Natural killer cell treated with Interleukin-12 subunit alpha and Interleukin-12 subunit beta and Interleukin-15 and Interleukin-18, amount 100 ng/mL, for 72 hours (primary cell): ENCODE data around the gene CAMK2N2. TPM values are rescaled to one million over a fixed set of nuclear protein-coding genes. Genes with fewer than 3 reads are reported as not detected.

Experiments used
- ATAC-seq, 2 donors: fragments of 150-1000 bp; cut with Tn5 transposase in 1 of 2; sonication (Bioruptor Pico), chemical (Tn5 transposase) in 1 of 2; 2 replicates each; pipeline ENCODE4 v1.10.0; 2021
- DNase-seq: peaks from one replicate; pipeline ENCODE4 v3.0.0; 2022; ENCODE audit warnings: low spot score
- H3K27ac Mint-ChIP-seq, 2 donors: 1 replicate in 1 of 2; 2 replicates in 1 of 2; pipeline ENCODE4 v1.8.0; 2022; ENCODE audit warnings: mixed read lengths in 2 of 2, mild to moderate bottlenecking in 1 of 2, moderate library complexity in 1 of 2
- H3K27me3 Mint-ChIP-seq, 2 donors: 1 replicate in 1 of 2; 2 replicates in 1 of 2; pipeline ENCODE4 v1.8.0; 2022; ENCODE audit warnings: mixed read lengths in 2 of 2
- H3K36me3 Mint-ChIP-seq: one replicate; pipeline ENCODE4 v1.8.0; 2022; ENCODE audit warnings: mixed read lengths
- H3K4me1 Mint-ChIP-seq, 2 donors: 1 replicate in 1 of 2; 2 replicates in 1 of 2; pipeline ENCODE4 v1.8.0; 2022; ENCODE audit warnings: low read depth in 2 of 2, mixed read lengths in 2 of 2, mild to moderate bottlenecking in 1 of 2
- H3K4me3 Mint-ChIP-seq: one replicate; pipeline ENCODE4 v1.8.0; 2022; ENCODE audit warnings: mixed read lengths
- H3K9me3 Mint-ChIP-seq: 2 replicates; pipeline ENCODE4 v1.8.0; 2022; ENCODE audit warnings: mixed read lengths
- total RNA-seq, 2 donors: library from RNA; stranded (reverse); gene quantifications; one replicate each; pipeline ENCODE4 v1.2.3, GENCODE V29; 2022

CAMK2N2 gene
- total RNA-seq, 2 donors from 2014 or later = 0.53 to 1.2 TPM

DNA sequence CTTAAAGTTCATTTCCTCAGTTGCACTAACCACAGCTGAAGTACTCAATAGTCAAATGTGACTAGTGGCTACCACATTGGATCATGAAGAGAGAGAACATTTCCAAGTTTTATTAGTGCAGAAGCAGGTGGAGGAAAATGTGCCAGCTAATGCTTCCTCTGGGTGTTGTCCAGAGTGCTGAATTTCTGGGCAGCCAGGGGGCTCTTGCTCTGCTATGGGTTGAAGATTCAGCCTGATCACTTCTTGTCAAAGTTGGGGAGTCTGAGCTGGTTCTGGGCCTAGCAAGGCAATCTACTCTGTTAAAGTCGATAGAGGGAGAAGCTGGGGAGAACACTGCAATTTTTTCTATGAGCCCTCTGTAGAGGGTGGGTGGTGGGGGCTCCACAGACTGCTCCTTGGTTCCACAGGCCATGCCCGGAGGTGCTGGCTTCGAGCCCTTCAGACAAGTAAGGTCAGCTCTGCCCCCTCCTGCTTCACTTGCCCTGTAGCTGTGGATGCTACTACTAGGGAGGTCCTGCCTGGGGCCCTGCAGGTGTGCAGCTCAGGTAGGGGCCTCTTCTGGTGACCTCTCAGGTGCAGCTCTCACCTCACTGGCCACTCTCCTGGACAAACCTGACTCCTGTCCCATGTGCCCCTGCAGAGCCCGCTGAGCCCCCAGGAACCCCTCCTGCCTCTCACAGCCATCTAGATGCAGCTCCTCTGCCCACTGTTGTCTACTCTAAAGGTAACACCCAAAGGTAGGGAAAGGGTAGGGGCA lies 20.8 kb downstream of the CAMK2N2 start:
- Mint-ChIP-seq H3K4me1 (peaks cover 0 to 7% of the 10 kb centered on the region in 2 donors), H3K36me3 (peaks cover 15% of the 10 kb centered on the region), H3K27me3 (peaks cover 0 to under 1% of the 10 kb centered on the region in 2 donors), H3K27ac (no peak overlapping the region), H3K9me3 (no peaks in the 10 kb centered on the region), H3K4me3 (no peak overlapping the region)
- no peak for DNase-seq
- ATAC-seq = no peak

DNA sequence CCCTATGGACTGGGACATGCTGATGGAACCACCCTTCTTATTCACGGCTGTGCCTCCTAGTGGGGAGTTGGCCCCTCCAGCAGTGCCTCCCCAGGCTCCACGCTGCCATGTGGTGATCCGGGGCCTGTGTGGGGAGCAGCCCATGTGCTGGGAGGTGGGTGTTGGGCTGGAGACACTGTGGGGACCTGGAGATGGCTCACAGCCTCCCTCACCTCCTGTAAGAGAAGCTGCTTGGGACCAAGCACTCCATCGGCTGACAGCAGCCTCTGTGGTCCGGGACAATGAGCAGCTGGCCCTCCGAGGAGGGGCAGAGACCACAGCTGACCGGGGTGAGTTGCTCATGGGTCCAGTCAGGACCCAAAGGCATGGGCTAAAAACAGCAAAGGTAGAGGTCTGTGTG lies 21.6 kb downstream of the CAMK2N2 start:
- H3K9me3 Mint-ChIP-seq = no peaks in the 10 kb centered on the region
- no peak overlapping the region for H3K4me3 Mint-ChIP-seq
- ATAC-seq (no peak), DNase-seq (no peak)
- H3K27me3 Mint-ChIP-seq = peaks cover 0 to 3% of the 10 kb centered on the region in 2 donors
- H3K27ac Mint-ChIP-seq = no peak overlapping the region
- peaks cover 0 to 4% of the 10 kb centered on the region in 2 donors for H3K4me1 Mint-ChIP-seq
- H3K36me3 Mint-ChIP-seq = peaks cover 11% of the 10 kb centered on the region

DNA sequence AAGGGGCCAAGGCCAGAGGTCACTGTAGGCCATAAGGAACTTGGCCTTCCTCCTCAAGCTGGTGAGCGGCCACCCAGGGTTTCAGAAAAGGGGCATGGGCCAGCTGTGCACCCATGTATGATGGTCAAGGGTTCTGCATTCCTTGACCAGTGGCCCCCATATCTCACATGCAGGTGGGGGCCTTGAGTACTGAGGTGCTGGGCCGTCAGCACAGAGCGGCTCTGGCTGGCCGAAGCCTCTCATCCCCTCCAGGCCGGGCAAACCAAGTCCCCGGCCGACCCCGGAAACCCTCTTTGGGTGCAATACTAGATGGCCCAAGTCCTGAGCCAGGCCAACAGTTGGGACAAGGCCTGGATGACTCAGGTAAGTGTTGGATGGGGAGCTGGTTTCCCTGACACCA lies 22.1 kb downstream of the CAMK2N2 start:
- no peak for DNase-seq

DNA sequence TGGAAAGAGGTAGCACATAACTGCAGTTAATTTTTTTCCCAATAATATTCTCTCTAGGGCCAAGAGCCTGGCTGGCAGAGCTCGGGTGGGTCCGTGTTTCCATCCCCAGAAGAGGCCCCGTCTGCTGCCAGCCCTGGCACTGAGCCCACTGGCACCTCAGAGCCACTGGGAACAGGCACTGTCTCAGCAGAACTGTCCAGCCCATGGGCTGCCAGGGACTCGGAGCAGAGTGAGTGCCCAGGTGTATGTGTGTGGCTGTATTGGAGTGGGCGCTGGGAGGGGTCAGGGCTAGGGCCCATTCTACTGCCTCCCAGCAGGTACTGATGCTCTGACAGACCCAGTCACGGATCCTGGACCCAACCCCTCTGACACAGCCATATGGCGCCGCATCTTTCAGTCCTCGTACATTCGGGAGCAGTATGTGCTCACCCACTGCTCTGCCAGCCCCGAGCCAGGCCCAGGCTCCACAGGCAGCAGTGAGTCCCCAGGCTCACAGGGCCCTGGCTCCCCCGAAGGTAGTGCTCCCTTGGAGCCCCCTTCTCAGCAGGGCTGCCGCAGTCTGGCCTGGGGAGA lies 23.0 kb downstream of the CAMK2N2 start:
- Mint-ChIP-seq H3K4me3 (no peak overlapping the region), H3K27me3 (peaks cover 0 to 3% of the 10 kb centered on the region in 2 donors), H3K27ac (no peak overlapping the region), H3K36me3 (peaks cover 7% of the 10 kb centered on the region), H3K9me3 (no peaks in the 10 kb centered on the region), H3K4me1 (peaks cover 0 to 3% of the 10 kb centered on the region in 2 donors)
- DNase-seq (no peak), ATAC-seq (no peak)

More for the DNA sequence above, 22.1 kb downstream of the CAMK2N2 start:
- Mint-ChIP-seq H3K27ac (no peak overlapping the region), H3K4me3 (no peak overlapping the region), H3K4me1 (peaks cover 0 to 3% of the 10 kb centered on the region in 2 donors), H3K9me3 (no peaks in the 10 kb centered on the region), H3K36me3 (peaks cover 7% of the 10 kb centered on the region), H3K27me3 (peaks cover 0 to 3% of the 10 kb centered on the region in 2 donors)
- ATAC-seq = no peak

DNA sequence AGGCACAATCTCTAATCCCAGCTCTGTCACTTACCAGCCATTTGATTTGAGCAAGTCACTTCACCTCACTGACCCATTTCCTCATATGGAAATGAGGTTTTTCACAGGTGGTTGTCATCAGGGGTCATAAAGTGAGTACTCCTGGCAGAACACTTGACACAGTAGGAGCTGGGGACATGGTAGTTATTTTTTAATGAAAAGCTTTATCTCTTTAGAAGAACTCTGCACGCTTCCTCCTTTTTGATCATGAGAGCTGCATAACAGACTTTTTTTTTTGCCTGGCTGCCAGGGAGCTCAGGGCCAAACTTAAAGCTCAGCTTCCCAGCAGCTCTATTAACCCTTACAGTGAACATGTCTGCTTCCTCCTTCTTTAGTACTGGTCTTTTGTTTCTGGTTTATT lies 23.5 kb downstream of the CAMK2N2 start:
- Mint-ChIP-seq H3K4me1 (peaks cover 0 to 3% of the 10 kb centered on the region in 2 donors), H3K27ac (no peak overlapping the region), H3K4me3 (no peak overlapping the region), H3K9me3 (no peaks in the 10 kb centered on the region), H3K27me3 (peaks cover 3 to 6% of the 10 kb centered on the region in 2 donors), H3K36me3 (peaks cover 4% of the 10 kb centered on the region)
- DNase-seq (no peak), ATAC-seq (no peak)

DNA sequence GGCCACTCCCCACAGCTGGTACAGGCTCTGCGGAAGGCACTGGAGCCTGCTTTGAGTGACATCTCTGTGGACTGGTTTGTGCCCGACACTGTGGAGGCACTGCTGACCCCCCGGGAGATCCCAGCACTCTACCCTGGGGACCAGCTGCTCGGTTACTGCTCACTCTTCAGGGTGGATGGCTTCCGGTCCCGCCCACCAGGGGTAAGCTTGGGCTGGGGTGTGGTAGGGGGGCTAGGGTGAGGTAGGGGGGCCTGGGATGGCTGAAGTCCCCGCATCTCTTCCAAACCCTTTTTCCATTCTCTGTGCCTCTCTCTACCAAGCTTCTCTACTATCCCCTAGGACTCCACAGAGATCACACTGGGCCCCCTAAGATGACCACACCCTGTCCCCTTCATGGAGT lies 24.1 kb downstream of the CAMK2N2 start:
- Mint-ChIP-seq H3K4me3 (no peak overlapping the region), H3K36me3 (no peaks in the 10 kb centered on the region), H3K27me3 (peaks cover 9 to 11% of the 10 kb centered on the region in 2 donors), H3K27ac (no peak overlapping the region), H3K9me3 (no peaks in the 10 kb centered on the region), H3K4me1 (peaks cover 0 to 3% of the 10 kb centered on the region in 2 donors)
- DNase-seq = no peak
- no peak for ATAC-seq

DNA sequence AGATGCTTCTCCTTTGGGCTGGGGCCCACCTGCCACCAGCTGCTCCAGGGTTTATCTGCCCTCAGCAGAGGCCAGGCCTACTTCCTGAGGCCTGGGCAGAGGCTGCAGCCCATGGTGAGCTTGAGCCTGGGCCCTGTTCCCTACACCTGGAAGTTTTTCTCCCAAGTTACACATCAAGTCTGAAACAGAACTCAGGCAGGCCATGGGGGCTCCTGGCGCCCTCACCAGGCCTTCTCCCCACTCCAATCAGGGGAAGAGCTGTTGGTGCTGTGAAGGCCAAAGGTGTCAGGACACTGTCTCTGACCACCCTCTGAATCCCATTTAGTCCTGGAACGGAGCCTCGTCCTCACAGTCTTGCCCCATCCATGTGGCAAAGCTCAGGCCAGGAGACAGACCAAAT lies 24.7 kb downstream of the CAMK2N2 start:
- Mint-ChIP-seq H3K9me3 (no peaks in the 10 kb centered on the region), H3K4me1 (peaks cover 0 to 4% of the 10 kb centered on the region in 2 donors), H3K27me3 (peaks cover 15 to 17% of the 10 kb centered on the region in 2 donors), H3K27ac (no peak overlapping the region), H3K4me3 (no peak overlapping the region), H3K36me3 (no peaks in the 10 kb centered on the region)
- DNase-seq (no peak), ATAC-seq (no peak)

DNA sequence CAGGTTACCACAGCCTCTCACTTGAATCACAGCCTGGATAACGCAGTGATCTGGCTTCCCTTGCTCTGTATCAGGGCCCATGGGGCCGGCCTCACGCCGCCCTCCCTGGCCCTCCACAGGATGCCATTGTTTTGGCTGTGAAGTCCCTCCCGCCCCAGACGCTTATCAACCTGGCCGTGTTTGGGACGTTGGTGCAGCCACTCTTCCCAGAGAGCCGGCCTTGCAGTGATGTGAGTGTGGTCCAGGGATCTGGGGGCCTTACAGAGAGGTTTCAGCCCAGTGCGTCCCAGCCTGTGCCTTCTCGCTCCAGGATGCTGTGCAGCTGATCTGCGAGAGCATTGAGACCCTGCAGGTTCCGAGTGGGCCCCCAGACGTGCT lies 25.3 kb downstream of the CAMK2N2 start:
- ATAC-seq (no peak), DNase-seq (no peak)
- H3K4me1 Mint-ChIP-seq = peaks cover 5 to 10% of the 10 kb centered on the region in 2 donors
- peaks cover 6% of the 10 kb centered on the region for H3K36me3 Mint-ChIP-seq
- H3K9me3 Mint-ChIP-seq = no peaks in the 10 kb centered on the region
- H3K27me3 Mint-ChIP-seq = peaks cover 21 to 23% of the 10 kb centered on the region in 2 donors
- H3K27ac Mint-ChIP-seq = no peak overlapping the region
- no peak overlapping the region for H3K4me3 Mint-ChIP-seq

DNA sequence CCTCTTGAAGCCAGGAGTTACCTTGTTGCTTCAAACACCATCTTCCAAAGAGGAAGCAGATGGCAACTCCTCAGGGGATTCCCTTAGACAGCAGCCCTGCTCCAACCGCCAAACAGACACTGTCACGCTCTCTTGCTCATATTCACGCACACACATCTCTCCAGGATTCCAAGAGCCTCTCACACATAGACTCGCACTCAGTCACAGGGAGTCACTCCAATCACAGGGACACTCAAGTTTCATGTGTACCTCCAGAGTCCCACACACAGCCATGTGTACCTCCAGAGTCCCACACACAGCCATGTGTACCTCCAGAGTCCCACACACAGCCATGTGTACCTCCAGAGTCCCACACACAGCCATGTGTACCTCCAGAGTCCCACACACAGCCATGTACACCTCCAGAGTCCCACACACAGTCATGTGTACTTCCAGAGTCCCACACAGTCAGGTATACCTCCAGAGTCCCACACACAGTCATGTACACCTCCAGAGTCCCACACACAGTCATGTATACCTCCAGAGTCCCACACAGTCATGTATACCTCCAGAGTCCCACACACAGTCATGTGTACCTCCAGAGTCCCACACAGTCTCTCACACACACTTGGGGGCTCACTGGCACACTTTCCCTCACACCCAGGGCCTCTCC lies 25.8 kb downstream of the CAMK2N2 start:
- no peak for DNase-seq
- ATAC-seq = no peak
- peaks cover 6% of the 10 kb centered on the region for H3K36me3 Mint-ChIP-seq
- H3K27ac Mint-ChIP-seq = no peak overlapping the region
- H3K4me3 Mint-ChIP-seq = no peak overlapping the region
- peaks cover 23 to 25% of the 10 kb centered on the region in 2 donors for H3K27me3 Mint-ChIP-seq
- H3K9me3 Mint-ChIP-seq = no peaks in the 10 kb centered on the region
- H3K4me1 Mint-ChIP-seq = peaks cover 6 to 12% of the 10 kb centered on the region in 2 donors

DNA sequence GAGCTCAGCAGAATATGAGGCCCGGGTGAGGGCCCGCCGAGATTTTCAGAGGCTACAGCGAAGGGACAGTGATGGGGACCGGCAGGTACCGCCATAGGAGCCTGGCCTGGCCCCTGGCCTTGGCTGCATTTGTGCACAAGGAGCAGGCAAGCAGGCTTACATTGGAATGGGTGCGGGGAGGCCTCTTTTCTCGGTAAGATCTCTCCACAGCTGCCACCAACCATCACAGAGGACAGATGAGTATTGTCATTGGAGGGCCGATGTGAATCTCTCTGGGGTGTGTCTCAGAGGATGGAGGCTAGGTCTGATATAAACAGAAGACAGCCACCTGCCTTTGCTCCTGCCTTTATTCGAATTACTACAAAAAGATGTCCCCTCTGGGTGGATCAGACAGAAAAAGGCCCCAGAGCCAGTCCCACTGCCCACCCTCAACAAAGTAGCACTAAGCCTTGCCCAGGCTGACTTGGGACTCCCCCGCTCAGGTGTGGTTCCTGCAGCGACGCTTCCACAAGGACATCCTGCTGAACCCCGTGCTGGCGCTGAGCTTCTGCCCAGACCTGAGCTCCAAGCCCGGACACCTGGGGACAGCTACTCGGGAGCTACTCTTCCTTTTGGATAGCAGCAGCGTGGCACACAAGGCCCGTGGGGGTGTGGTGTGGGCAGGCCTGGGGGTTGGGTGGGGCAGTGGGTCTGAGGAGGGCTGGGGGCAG lies 26.5 kb downstream of the CAMK2N2 start:
- no peak overlapping the region for H3K4me3 Mint-ChIP-seq
- peaks cover 6 to 12% of the 10 kb centered on the region in 2 donors for H3K4me1 Mint-ChIP-seq
- peaks cover 6% of the 10 kb centered on the region for H3K36me3 Mint-ChIP-seq
- DNase-seq (no peak), ATAC-seq (no peak)
- no peak overlapping the region for H3K27ac Mint-ChIP-seq
- peaks cover 23 to 25% of the 10 kb centered on the region in 2 donors for H3K27me3 Mint-ChIP-seq
- no peaks in the 10 kb centered on the region for H3K9me3 Mint-ChIP-seq

DNA sequence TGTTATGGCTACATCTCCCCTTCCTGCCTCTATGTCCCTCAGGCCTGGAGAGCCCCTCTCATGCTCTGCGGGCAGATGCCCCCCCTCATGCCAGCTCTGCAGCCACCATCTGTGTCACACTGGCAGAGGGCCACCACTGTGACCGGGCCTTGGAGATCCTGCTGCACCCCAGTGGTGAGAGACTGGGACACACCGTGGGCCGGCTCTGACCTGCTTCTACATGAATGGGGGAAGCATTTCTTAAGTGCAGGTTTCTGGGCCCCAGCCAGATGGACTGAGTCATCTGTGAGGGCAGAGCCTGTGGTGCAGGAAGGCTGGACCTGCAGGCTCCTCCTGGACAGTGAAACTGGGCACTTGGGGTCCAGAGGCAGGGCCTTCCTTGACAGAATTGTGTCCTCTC lies 27.1 kb downstream of the CAMK2N2 start:
- Mint-ChIP-seq H3K27me3 (peaks cover 23 to 25% of the 10 kb centered on the region in 2 donors), H3K4me3 (no peak overlapping the region), H3K36me3 (peaks cover 6% of the 10 kb centered on the region), H3K27ac (no peak overlapping the region), H3K9me3 (no peaks in the 10 kb centered on the region), H3K4me1 (peaks cover 6 to 12% of the 10 kb centered on the region in 2 donors)
- DNase-seq = no peak
- ATAC-seq = no peak

DNA sequence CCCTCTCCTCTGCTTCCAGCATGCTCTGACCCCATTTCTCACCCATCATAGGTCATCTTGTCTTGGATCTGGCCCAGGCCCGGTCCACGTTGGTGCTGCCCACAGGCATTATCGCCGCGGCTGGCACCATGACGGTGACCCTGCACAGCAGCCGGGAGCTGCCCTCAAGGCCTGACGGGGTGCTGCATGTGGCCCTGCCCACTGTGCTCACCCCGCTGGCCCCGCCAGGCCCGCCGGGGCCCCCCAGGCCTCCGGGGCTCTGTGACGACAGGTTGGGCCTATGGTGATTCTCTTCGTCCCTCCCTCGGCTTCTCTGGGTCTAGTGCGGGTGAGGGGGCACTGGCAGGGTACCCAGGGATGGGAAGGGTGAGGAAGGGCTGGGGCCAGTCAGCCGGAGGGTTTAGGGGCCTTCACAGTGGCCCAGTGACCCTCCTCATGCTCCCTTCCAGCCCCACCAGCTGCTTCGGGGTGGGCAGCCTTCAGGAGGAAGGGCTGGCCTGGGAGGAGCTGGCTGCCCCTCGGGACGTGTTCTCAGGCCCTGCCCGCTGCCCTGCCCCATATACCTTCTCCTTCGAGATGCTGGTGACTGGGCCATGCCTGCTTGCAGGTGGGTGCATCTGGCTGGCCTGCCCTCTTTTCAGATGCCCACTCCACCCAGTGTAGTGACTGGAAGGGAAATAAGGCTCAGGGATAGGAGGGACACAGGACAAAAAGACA lies 28.1 kb downstream of the CAMK2N2 start:
- no peak for DNase-seq
- Mint-ChIP-seq H3K4me3 (no peak overlapping the region), H3K4me1 (peaks cover 6 to 12% of the 10 kb centered on the region in 2 donors), H3K27me3 (peaks cover 28 to 30% of the 10 kb centered on the region in 2 donors), H3K9me3 (no peaks in the 10 kb centered on the region), H3K36me3 (peaks cover 6% of the 10 kb centered on the region), H3K27ac (no peak overlapping the region)
- no peak for ATAC-seq

DNA sequence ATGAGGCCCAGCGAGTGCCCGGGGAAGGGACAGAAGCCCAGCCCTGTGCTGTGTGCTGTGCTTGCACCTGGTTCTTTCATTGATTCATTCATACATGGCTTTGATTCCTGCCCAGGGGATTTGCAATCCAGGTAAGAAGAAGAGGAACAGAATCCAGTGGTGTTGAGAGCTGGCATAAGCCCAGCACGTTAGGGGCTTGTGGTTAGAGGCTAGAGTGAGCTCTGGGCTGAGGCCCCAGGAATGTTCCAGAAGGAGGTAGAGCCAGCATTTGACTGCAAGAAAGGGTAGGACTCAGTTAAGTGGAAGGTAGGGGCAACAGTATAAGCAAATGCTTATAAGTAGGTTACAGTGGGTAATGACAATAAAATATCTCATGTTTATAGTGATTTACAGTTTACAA lies 29.7 kb downstream of the CAMK2N2 start:
- H3K4me3 Mint-ChIP-seq = peak overlapping the region; percentile 83

More for the DNA sequence above, 29.7 kb downstream of the CAMK2N2 start:
- no peak overlapping the region for H3K27ac Mint-ChIP-seq
- H3K36me3 Mint-ChIP-seq = peaks cover 6% of the 10 kb centered on the region
- peaks cover 6 to 12% of the 10 kb centered on the region in 2 donors for H3K4me1 Mint-ChIP-seq
- H3K9me3 Mint-ChIP-seq = no peaks in the 10 kb centered on the region
- no peak for DNase-seq
- peaks cover 40 to 41% of the 10 kb centered on the region in 2 donors for H3K27me3 Mint-ChIP-seq
- ATAC-seq = no peak
